GM18508 (cell line): ENCODE measurements around the gene ARF5.
"Not testable (repeated sequence)": the region's sequence is repeated elsewhere in the genome, so short reads cannot be mapped to it uniquely, and the experiment has no call there.

Source experiments
- ATAC-seq: cut with Tn5 transposase; IDR thresholded peaks from one replicate; pipeline ENCODE4 v1.9.1; 2021; ENCODE audit warnings: moderate number of reproducible peaks; ENCODE audit not compliant: insufficient read depth, unreplicated experiment

The ARF5 gene

DNA sequence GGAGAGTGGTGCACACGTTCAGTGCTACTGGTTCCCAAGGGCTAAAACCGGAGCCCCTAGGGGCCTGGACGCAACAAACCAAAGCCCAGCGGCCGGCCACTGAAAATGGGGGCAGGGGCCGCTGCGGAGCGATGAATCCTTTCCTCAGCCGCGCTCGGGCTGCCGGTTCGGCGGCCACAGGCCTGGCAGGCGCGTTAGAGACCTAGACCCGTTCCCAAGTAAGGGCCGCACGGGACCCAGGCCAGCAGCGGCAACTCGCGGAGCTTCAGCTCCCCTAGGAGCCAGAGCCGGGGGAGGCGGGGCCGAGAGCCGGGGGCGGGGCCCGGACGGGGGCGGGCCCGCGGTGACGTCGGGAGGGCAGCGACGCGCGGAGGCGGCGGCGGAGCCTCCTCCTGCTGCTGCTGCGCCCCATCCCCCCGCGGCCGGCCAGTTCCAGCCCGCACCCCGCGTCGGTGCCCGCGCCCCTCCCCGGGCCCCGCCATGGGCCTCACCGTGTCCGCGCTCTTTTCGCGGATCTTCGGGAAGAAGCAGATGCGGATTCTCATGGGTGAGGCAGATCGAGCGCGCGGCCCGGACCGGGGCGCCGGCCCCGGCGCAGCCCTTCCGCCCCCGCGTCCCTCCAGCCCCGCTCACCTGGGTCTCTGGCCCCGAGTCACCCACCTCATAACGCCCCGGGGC, at the start of gene ARF5:
ARF5 (plus strand) TSS at position 393 of the 678 bp plus-strand sequence; CDS start at position 481, 88 bp downstream.
- peak; percentile 42 for ATAC-seq

- no peak for ATAC-seq
These were observed 49.1 kb upstream of the ARF5 start for GRCh38 chr7:127539116-127539515.

DNA sequence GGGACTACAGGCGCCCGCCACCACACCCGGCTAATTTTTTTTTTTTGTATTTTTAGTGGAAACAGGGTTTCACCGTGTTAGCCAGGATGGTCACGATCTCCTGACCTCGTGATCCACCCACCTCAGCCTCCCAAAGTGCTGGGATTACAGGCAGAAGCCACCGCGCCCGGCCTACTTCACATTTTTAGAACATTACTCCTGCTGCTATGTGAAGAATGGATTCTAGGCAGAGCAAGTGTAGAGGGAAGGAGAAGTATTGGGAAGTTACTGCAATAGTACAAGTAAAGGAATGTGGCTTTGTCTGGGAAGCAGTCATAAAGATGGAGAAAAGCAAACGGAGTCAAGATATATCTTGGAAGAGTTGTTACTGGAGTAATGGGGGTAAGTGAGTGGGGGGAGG, 47.8 kb upstream of the ARF5 start:
- not testable (repeated sequence) for ATAC-seq

- ATAC-seq = no peak
These were observed 46.7 kb upstream of the ARF5 start for GRCh38 chr7:127541548-127541947.

- no peak for ATAC-seq
These were observed 41.9 kb upstream of the ARF5 start for GRCh38 chr7:127546313-127546712.

DNA sequence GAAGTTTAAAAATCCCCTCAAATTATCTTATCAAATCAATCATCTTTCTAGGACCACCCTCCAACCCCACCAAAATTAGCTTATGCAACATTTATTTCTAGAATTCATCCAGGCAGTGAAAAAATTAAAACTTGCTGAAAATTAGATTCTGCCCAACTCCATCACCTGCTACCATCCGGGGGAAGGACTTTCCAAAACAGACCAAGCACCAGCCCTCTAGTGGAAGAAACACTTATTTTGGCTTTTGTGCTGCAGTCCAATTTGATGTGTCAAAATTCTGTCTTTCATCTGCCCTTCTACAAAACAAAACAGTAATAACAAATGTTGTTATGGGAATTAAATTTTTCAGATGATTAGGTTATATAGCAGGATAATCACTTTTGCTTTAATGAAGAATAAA, 38.0 kb upstream of the ARF5 start:
- ATAC-seq = no peak

- no peak for ATAC-seq
These were observed 36.3 kb upstream of the ARF5 start for GRCh38 chr7:127551941-127552340.

- no peak for ATAC-seq
These were observed 31.8 kb upstream of the ARF5 start for GRCh38 chr7:127556404-127556803.

- no peak for ATAC-seq
These were observed 30.4 kb upstream of the ARF5 start for GRCh38 chr7:127557803-127558202.

GRCh38 chr7:127566242-127566641, 22.0 kb upstream of the ARF5 start:
- no peak for ATAC-seq

GRCh38 chr7:127568034-127568433, 20.2 kb upstream of the ARF5 start:
- not testable (repeated sequence) for ATAC-seq

- ATAC-seq = no peak
These were observed 16.3 kb upstream of the ARF5 start for GRCh38 chr7:127571741-127572505.

DNA sequence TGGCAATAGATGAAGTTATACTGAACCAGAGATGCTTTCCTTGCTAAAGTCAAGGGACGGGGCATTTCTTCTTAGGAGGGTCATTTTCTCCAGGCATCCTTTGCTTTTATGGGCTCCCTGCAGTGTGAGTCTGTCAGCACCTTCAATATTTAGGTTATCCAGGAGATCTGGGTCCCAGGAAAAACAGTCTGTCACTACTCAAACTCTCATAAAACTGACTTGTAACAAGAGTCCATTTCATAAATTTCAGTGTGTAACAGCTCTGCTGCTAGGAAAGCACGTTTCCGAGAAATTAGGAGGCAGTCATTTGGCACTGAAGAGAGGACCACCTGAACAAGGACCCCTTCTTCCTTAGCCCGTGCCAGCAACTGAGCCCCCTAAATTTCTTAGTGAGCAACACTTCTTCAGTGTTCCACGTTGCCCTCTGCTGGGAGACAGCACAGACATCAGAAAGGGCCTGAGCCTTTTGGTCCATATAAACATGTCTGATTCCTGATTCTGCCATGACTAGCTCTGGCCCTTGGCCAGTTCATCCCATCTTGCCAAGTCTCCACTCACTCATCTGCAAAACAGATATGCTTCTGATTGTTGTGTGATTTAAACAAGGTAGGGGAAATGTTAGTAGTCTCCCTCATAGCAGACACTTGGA, 10.1 kb upstream of the ARF5 start:
- no peak for ATAC-seq

GRCh38 chr7:127578711-127579275, 9.4 kb upstream of the ARF5 start:
- no peak for ATAC-seq

DNA sequence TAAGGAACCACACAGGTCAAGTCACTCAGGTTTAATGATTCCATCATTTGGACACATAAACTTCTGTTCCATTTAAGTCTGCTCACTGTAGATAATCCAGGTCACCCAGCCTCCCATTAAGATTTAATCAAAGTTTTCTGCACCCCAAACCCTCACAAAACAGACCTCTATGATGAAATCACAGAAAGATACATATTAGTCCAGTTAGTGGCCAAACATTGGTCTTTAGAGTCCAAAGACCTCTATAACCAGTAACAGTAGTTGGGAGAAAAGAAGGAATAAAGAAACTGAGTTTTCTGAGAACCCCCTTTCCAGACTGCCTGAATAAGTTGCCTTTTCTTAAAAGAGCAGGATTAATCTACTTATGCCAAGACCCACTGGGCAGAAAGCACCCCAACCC, 7.6 kb upstream of the ARF5 start:
- ATAC-seq = no peak

GRCh38 chr7:127581716-127582115, 6.5 kb upstream of the ARF5 start:
- ATAC-seq = no peak

DNA sequence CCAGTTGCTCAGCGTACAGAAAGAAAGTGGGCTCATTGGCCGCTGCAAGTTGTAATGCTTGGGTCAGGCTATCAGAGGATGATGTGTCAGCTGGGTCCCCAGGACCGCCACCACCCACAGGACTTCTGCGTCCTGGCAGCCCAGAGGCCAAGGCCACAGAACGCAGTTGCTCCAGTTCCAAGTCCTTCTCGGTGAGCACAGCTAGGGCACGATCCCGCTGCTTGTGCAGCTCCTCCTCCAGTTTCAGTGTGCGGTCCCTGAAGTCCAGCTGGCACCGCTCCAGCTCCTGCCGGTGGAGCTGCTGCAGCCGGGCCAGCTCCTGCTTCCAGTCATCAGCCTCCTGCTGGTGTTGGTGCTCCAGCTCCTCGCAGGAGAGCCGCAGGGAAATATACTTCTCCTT, 5.8 kb upstream of the ARF5 start:
- no peak for ATAC-seq

GRCh38 chr7:127584648-127585043, 3.6 kb upstream of the ARF5 start:
- ATAC-seq = no peak

DNA sequence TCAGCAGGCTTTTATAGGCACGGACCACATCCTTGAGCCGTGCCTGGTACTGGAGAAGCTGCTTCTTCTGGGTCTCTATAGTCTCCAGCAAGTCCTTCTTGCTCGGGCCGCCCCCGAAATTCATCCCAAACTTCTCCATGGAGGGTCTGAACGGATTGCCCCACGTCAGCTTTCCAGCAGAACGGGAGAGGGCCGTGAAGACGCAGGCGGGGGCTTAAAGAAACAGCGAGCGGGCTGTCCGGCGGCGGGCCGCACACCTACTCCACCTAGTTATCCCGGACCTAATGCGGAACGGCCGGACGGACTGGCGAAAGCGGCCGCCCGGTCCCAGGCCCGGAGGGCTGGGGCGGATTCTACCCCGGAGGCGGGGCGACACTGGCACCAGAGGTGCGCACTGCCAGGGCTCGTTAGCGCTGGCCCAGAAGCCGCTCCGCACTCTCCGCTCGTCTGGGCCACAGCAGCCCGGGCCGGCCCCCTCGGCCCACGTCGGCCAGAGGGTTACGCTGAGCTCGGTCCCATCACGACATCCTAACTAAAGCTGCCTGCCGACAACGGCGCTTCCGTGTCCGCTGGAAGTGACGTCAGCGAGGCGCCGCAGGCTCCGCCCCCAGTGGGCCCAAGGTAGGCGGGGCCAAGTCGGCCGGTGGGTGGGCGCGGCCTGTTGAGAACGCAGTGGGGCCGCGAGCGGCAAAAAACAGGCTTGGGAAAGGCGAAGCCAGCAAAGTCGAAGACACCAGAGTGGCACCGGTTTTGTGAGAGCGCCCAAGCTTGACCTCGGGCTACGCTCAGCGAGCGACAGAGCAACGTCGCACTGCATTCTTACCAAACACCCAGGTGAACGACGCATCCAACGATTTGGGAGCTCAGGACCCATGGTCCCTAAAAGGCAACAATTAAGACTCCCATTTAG, 2.9 kb upstream of the ARF5 start, which contains the start of gene GCC1:
GCC1 (minus strand) TSS at position 553 of the 910 bp plus-strand sequence; CDS start at position 139, 414 bp downstream.
- peak; percentile 77 for ATAC-seq

GRCh38 chr7:127586346-127586745, 1.9 kb upstream of the ARF5 start:
- no peak for ATAC-seq
